ENCODE data around the gene MIPEP.
"Not testable (repeated sequence)": the region's sequence is repeated elsewhere in the genome, so short reads cannot be mapped to it uniquely, and the experiment has no call there.

MIPEP gene

GRCh38 chr13:23883255-23883654 is 5.9 kb downstream of the MIPEP start:
- TF ChIP-seq, protein P1, sequence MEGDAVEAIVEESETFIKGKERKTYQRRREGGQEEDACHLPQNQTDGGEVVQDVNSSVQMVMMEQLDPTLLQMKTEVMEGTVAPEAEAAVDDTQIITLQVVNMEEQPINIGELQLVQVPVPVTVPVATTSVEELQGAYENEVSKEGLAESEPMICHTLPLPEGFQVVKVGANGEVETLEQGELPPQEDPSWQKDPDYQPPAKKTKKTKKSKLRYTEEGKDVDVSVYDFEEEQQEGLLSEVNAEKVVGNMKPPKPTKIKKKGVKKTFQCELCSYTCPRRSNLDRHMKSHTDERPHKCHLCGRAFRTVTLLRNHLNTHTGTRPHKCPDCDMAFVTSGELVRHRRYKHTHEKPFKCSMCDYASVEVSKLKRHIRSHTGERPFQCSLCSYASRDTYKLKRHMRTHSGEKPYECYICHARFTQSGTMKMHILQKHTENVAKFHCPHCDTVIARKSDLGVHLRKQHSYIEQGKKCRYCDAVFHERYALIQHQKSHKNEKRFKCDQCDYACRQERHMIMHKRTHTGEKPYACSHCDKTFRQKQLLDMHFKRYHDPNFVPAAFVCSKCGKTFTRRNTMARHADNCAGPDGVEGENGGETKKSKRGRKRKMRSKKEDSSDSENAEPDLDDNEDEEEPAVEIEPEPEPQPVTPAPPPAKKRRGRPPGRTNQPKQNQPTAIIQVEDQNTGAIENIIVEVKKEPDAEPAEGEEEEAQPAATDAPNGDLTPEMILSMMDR (IDR thresholded peaks at IDR 0.05; ENCODE audit: extremely low read depth, missing control alignments): no peak
- no peak for DNase-seq (ENCODE audit: low spot score)

DNA sequence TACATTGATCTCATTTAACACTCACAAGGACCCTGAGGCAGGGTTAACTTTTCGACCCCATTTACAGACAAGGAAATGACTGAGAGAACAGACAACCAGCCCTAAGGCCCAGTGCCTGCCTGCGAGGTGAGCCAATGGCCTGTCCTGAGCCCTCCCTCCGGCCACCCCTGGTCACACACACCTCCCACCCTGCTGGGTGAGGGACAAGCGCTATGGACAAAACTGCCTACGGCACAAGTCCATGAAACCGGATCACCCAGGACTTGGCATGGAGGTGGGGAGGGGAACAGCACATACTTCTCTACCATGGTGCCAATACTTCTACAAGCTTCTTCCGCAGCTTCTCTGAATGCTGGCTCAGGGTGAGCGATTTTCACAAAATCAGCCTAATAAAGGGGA is 7.8 kb downstream of the MIPEP start:
- not testable (repeated sequence) for DNase-seq (ENCODE audit: low spot score)

DNA sequence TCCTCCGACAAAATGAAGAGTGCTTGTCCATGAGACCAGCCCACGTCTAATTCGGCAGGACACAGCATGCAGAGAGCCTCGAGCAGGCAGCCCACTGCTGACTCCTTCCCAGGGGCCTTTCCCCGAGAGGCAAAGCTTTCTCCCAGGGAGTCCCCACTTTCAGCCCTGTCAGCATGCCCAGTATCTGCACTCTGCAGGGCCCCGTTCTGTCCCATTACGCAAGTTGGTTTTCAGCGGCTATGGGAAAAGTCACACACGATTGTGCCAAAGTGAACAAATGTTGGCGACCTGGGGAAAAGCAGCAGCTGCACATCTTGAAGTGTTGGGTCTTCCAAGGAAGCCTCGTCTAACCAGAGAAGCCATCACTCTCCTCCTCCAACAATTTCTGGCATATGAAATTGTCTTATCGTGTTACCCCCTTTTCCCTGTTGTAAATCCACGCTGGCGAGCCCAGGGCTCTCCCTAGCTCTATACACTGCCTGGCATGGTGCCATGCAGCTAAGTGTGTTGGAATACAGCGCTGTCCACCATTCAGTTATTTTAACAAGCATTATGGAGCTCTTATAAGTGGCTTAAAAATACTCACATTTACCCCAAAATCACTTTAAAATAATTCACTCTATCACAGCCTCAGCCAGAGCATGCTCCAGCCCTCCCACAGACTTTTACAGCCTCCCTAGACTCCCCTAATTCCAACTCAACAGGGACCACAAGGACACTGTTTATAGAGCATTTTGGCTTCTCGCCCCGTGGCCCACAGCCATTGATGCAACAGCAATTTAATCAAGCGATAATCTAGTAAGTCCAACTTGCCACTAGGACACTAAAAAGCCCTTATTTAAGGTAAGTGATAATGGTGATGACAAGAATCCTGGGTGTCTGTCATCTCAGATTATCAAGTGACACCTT is 8.5 kb downstream of the MIPEP start:
- not testable (repeated sequence) for DNase-seq (ENCODE audit: low spot score)

DNA sequence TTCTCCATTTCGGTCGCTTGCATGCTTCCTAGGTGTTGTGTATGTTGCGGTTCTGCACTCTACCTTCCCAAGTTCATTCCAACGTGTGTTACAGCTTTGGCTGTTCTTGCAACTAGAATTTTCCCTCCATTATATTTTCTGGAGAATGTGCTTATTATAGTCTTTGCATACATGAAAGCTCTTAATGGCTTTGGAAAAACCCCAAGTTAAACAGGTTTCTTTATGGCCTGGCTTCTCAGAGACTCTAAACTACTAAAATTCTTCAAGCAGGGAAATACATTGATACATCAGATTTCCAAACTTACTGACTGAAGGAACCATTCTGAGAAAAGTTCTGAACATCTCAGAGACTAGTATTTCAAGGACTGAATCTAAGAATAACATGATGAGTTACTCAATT is 11.9 kb downstream of the MIPEP start:
- TF ChIP-seq, protein P1 (IDR thresholded peaks at IDR 0.05; ENCODE audit: extremely low read depth, missing control alignments): no peak
- DNase-seq (ENCODE audit: low spot score): no peak

GRCh38 chr13:23876265-23876664 is 12.9 kb downstream of the MIPEP start:
- TF ChIP-seq, protein P1 (IDR thresholded peaks at IDR 0.05; ENCODE audit: extremely low read depth, missing control alignments): peak; percentile 10
- DNase-seq (ENCODE audit: low spot score): no peak

DNA sequence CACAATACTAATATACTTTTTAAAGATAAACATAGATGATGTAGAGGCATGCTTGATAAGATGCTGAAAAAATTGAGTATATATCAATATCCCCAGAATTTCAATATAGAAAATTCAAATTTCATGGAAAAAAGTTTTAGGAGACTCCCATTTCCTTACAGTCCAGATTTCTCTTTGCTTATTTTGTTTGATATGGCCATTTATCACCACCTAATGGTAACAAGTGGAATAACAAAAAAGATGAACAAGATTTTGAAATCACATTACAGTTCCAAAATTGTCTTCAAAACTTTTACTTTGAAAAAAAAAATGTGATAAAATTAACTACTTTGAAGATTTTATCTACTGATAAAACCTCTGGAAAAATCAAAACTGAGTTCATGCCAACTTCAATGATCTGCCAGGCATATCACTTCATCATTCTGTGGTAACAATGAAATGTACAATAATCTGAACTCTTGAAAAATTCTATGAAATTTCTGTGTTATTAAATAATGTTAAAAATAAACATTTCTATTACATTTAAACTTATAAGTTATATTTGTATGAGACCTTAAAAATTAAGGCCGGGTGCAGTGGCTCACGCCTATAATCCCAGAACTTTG is 17.5 kb downstream of the MIPEP start:
- peak; percentile 31 for DNase-seq (ENCODE audit: low spot score)
- TF ChIP-seq, protein P1 (IDR thresholded peaks at IDR 0.05; ENCODE audit: extremely low read depth, missing control alignments): no peak

- no peak for DNase-seq (ENCODE audit: low spot score)
- TF ChIP-seq, protein P1 (IDR thresholded peaks at IDR 0.05; ENCODE audit: extremely low read depth, missing control alignments): no peak
Measured at GRCh38 chr13:23870356-23871140, 18.7 kb downstream of the MIPEP start.

DNA sequence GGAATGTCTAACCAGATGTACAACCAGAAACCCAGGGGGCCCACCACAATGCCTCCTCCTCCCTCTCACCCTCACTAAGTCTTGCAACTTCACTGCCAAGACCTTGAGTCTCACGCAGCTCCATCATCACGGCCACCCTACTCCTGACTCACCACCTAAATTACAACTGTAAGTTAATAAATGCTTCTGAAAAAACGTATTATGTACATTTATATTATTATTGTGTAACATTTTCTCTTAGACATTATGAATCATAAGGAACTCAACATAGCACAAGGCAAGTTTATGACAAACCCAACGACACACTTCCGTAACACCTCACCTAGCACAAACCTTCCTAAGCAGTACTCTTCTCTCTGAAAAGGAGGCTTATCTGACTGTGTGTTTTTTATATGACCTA is 20.7 kb downstream of the MIPEP start:
- no peak for DNase-seq (ENCODE audit: low spot score)
- TF ChIP-seq, protein P1 (IDR thresholded peaks at IDR 0.05; ENCODE audit: extremely low read depth, missing control alignments): no peak
